HL-60 (cell line): ENCODE data around the gene GP2.

Experiments
- CTCF ChIP-seq: IDR thresholded peaks from one replicate; pipeline ENCODE4 v1.5.1; 2011; ENCODE audit warnings: low read length, control low read depth, inconsistent platforms; ENCODE audit not compliant: insufficient read depth
- GABPA ChIP-seq: IDR thresholded peaks from 2 replicates; pipeline ENCODE4 v1.6.1; 2012; ENCODE audit warnings: low read depth
- POLR2AphosphoS5 ChIP-seq: IDR thresholded peaks from 2 replicates; pipeline ENCODE4 v1.6.1; 2012; ENCODE audit warnings: low read depth
- REST ChIP-seq: IDR thresholded peaks from 2 replicates; pipeline ENCODE4 v1.6.1; 2012; ENCODE audit warnings: low read depth; ENCODE audit not compliant: insufficient replicate concordance

- TF ChIP-seq CTCF (no peak), REST (no peak), POLR2AphosphoS5 (no peak), GABPA (no peak)
These were observed 21.3 kb upstream of the GP2 start for GRCh38 chr16:20348365-20349185.
